ENCODE data around the gene SDK2. TPM values are rescaled to one million over a fixed set of nuclear protein-coding genes. Genes with fewer than 3 reads are reported as not detected.

Gene SDK2
- total and polyA plus RNA-seq, 2 experiments from 2014 or later: 0.59 to 1.2 TPM

- H3K9me2 ChIP-seq (replicated peaks; ENCODE audit: insufficient read depth): no peaks in the 10 kb centered on the region
- no peak overlapping the region for H3K4me3 ChIP-seq
- H2AFZ ChIP-seq: no peak overlapping the region
- H3K27me3 ChIP-seq: no peaks in the 10 kb centered on the region
- no peaks in the 10 kb centered on the region for H3K9me3 ChIP-seq (ENCODE audit: low read depth)
- H4K20me1 ChIP-seq (ENCODE audit: insufficient read depth, poor library complexity, severe bottlenecking): no peaks in the 10 kb centered on the region
- TF ChIP-seq CTCF (IDR thresholded peaks at IDR 0.05; ENCODE audit: poor library complexity): no peak
- no peak for TF ChIP-seq EZH2phosphoT487 (IDR thresholded peaks at IDR 0.05; ENCODE audit: low read depth, severe bottlenecking, unreplicated experiment)
- TF ChIP-seq EZH2 (IDR thresholded peaks at IDR 0.05; ENCODE audit: borderline replicate concordance): no peak
- H3K4me1 ChIP-seq (ENCODE audit: insufficient read depth): no peaks in the 10 kb centered on the region
- DNase-seq (ENCODE audit: low spot score): no peak
- WGBS (ENCODE audit: low lambda C conversion rate, missing lambda C conversion rate): 88% methylated on average over 17 of the region's 17 CpGs
- no peaks in the 10 kb centered on the region for H3K36me3 ChIP-seq (replicated peaks; ENCODE audit: insufficient read depth, low read depth)
- no peaks in the 10 kb centered on the region for H3K79me2 ChIP-seq
- no peak overlapping the region for H3K27ac ChIP-seq
- H3K4me2 ChIP-seq: no peak overlapping the region
Observed at GRCh38 chr17:73508931-73509605, 135.2 kb downstream of the SDK2 start.

- Histone ChIP-seq H3K9me3 (ENCODE audit: low read depth) (no peaks in the 10 kb centered on the region), H3K27ac (no peak overlapping the region), H3K4me2 (no peak overlapping the region), H3K27me3 (no peaks in the 10 kb centered on the region), H4K20me1 (ENCODE audit: insufficient read depth, poor library complexity, severe bottlenecking) (no peaks in the 10 kb centered on the region), H3K79me2 (no peaks in the 10 kb centered on the region), H3K9me2 (replicated peaks; ENCODE audit: insufficient read depth) (no peaks in the 10 kb centered on the region), H3K4me1 (ENCODE audit: insufficient read depth) (no peaks in the 10 kb centered on the region), H2AFZ (no peak overlapping the region), H3K4me3 (no peak overlapping the region), H3K36me3 (replicated peaks; ENCODE audit: insufficient read depth, low read depth) (no peaks in the 10 kb centered on the region)
- DNase-seq (ENCODE audit: low spot score): no peak
- TF ChIP-seq EZH2 (IDR thresholded peaks at IDR 0.05; ENCODE audit: borderline replicate concordance) (no peak), EZH2phosphoT487 (IDR thresholded peaks at IDR 0.05; ENCODE audit: low read depth, severe bottlenecking, unreplicated experiment) (no peak), CTCF (IDR thresholded peaks at IDR 0.05; ENCODE audit: poor library complexity) (no peak)
- 76% methylated on average over 19 of the region's 19 CpGs for WGBS (ENCODE audit: low lambda C conversion rate, missing lambda C conversion rate)
Observed at GRCh38 chr17:73508057-73508930, 136.0 kb downstream of the SDK2 start.

GRCh38 chr17:73506470-73507435, 137.5 kb downstream of the SDK2 start:
- no peak overlapping the region for H3K27ac ChIP-seq
- 68% methylated on average over 9 of the region's 9 CpGs for WGBS (ENCODE audit: low lambda C conversion rate, missing lambda C conversion rate)
- H2AFZ ChIP-seq: no peak overlapping the region
- H4K20me1 ChIP-seq (ENCODE audit: insufficient read depth, poor library complexity, severe bottlenecking): no peaks in the 10 kb centered on the region
- no peaks in the 10 kb centered on the region for H3K79me2 ChIP-seq
- no peaks in the 10 kb centered on the region for H3K4me1 ChIP-seq (ENCODE audit: insufficient read depth)
- no peak for DNase-seq (ENCODE audit: low spot score)
- no peak for TF ChIP-seq EZH2 (IDR thresholded peaks at IDR 0.05; ENCODE audit: borderline replicate concordance)
- no peak for TF ChIP-seq CTCF (IDR thresholded peaks at IDR 0.05; ENCODE audit: poor library complexity)
- TF ChIP-seq EZH2phosphoT487 (IDR thresholded peaks at IDR 0.05; ENCODE audit: low read depth, severe bottlenecking, unreplicated experiment): no peak
- H3K9me2 ChIP-seq (replicated peaks; ENCODE audit: insufficient read depth): no peaks in the 10 kb centered on the region
- no peak overlapping the region for H3K4me2 ChIP-seq
- H3K27me3 ChIP-seq: no peaks in the 10 kb centered on the region
- H3K4me3 ChIP-seq: no peak overlapping the region
- no peaks in the 10 kb centered on the region for H3K9me3 ChIP-seq (ENCODE audit: low read depth)
- no peaks in the 10 kb centered on the region for H3K36me3 ChIP-seq (replicated peaks; ENCODE audit: insufficient read depth, low read depth)

All from hepatocyte (in vitro differentiated cells).